Measurements from ENCODE around the gene PEAR1. TPM values are rescaled to one million over a fixed set of nuclear protein-coding genes. Genes with fewer than 3 reads are reported as not detected.

PEAR1 gene
- polyA plus RNA-seq, 4 donors = 0.22 to 6.5 (median 2.6) TPM

GRCh38 chr1:156857532-156857931 lies 36.0 kb upstream of the PEAR1 start:
- Histone ChIP-seq H3K4me3 (ENCODE audit: low read depth in 1 of 3, low read length in 3 of 3) (no peak overlapping the region), H3K27ac (ENCODE audit: low read depth in 1 of 3, low read length in 2 of 3) (no peak overlapping the region), H3K9me3 (ENCODE audit: control insufficient read depth in 2 of 2, insufficient read depth in 1 of 2, low read depth in 1 of 2, low read length in 1 of 2) (no peaks in the 10 kb centered on the region), H3K27me3 (ENCODE audit: control insufficient read depth in 3 of 3, insufficient read depth in 3 of 3, low read length in 3 of 3) (peaks cover 11 to 75% (median 23%) of the 10 kb centered on the region in 3 donors), H3K4me1 (ENCODE audit: control insufficient read depth in 3 of 3, insufficient read depth in 2 of 3, low read depth in 1 of 3, low read length in 2 of 3) (peaks cover 0 to 15% (median 2%) of the 10 kb centered on the region in 3 donors), H3K36me3 (ENCODE audit: control insufficient read depth in 3 of 3, insufficient read depth in 2 of 3, low read depth in 1 of 3, low read length in 3 of 3) (no peaks in the 10 kb centered on the region)
- 46 to 74% (median 64%) methylated on average over 3 of the region's 3 CpGs for WGBS, 3 donors
- DNase-seq = no peak
- no peak for FAIRE-seq

GRCh38 chr1:156858555-156858956 lies 35.0 kb upstream of the PEAR1 start:
- Histone ChIP-seq H3K9me3 (ENCODE audit: control insufficient read depth in 2 of 2, insufficient read depth in 1 of 2, low read depth in 1 of 2, low read length in 1 of 2) (no peaks in the 10 kb centered on the region), H3K27ac (ENCODE audit: low read depth in 1 of 3, low read length in 2 of 3) (no peak overlapping the region), H3K4me1 (ENCODE audit: control insufficient read depth in 3 of 3, insufficient read depth in 2 of 3, low read depth in 1 of 3, low read length in 2 of 3) (peaks cover 0 to 15% (median 2%) of the 10 kb centered on the region in 3 donors), H3K27me3 (ENCODE audit: control insufficient read depth in 3 of 3, insufficient read depth in 3 of 3, low read length in 3 of 3) (peaks cover 11 to 77% (median 26%) of the 10 kb centered on the region in 3 donors), H3K4me3 (ENCODE audit: low read depth in 1 of 3, low read length in 3 of 3) (no peak overlapping the region), H3K36me3 (ENCODE audit: control insufficient read depth in 3 of 3, insufficient read depth in 2 of 3, low read depth in 1 of 3, low read length in 3 of 3) (no peaks in the 10 kb centered on the region)
- DNase-seq = no peak
- WGBS, 3 donors = 7 to 24% (median 23%) methylated on average over 5 of the region's 5 CpGs
- no peak for FAIRE-seq

- DNase-seq (peak in 1 of 2 donors; percentile 19), FAIRE-seq (no peak)
- Histone ChIP-seq H3K27me3 (ENCODE audit: control insufficient read depth in 3 of 3, insufficient read depth in 3 of 3, low read length in 3 of 3) (peaks cover 11 to 77% (median 26%) of the 10 kb centered on the region in 3 donors), H3K27ac (ENCODE audit: low read depth in 1 of 3, low read length in 2 of 3) (no peak within 1 kb of the TSS), H3K4me1 (ENCODE audit: control insufficient read depth in 3 of 3, insufficient read depth in 2 of 3, low read depth in 1 of 3, low read length in 2 of 3) (peaks cover 0 to 15% (median 2%) of the 10 kb centered on the region in 3 donors), H3K36me3 (ENCODE audit: control insufficient read depth in 3 of 3, insufficient read depth in 2 of 3, low read depth in 1 of 3, low read length in 3 of 3) (no peaks in the 10 kb centered on the region), H3K4me3 (ENCODE audit: low read depth in 1 of 3, low read length in 3 of 3) (peak within 1 kb of the TSS in 2 of 3 donors; percentile 22 to 39), H3K9me3 (ENCODE audit: control insufficient read depth in 2 of 2, insufficient read depth in 1 of 2, low read depth in 1 of 2, low read length in 1 of 2) (no peaks in the 10 kb centered on the region)
- 3 to 8% (median 5%) methylated on average over 33 to 39 of the region's 39 CpGs for WGBS, 3 donors
Observed at GRCh38 chr1:156858959-156859522, 34.5 kb upstream of the PEAR1 start, which contains the start of gene INSRR. Gene INSRR, minus strand, starts transcription at chr1:156859117. Its CDS starts 496 bp downstream, at chr1:156858621.

GRCh38 chr1:156859523-156860112 lies 33.9 kb upstream of the PEAR1 start:
- Histone ChIP-seq H3K27ac (ENCODE audit: low read depth in 1 of 3, low read length in 2 of 3) (no peak overlapping the region), H3K4me1 (ENCODE audit: control insufficient read depth in 3 of 3, insufficient read depth in 2 of 3, low read depth in 1 of 3, low read length in 2 of 3) (peaks cover 0 to 15% (median 2%) of the 10 kb centered on the region in 3 donors), H3K36me3 (ENCODE audit: control insufficient read depth in 3 of 3, insufficient read depth in 2 of 3, low read depth in 1 of 3, low read length in 3 of 3) (no peaks in the 10 kb centered on the region), H3K4me3 (ENCODE audit: low read depth in 1 of 3, low read length in 3 of 3) (peak overlapping the region in 2 of 3 donors; percentile 22 to 39), H3K27me3 (ENCODE audit: control insufficient read depth in 3 of 3, insufficient read depth in 3 of 3, low read length in 3 of 3) (peaks cover 11 to 81% (median 26%) of the 10 kb centered on the region in 3 donors), H3K9me3 (ENCODE audit: control insufficient read depth in 2 of 2, insufficient read depth in 1 of 2, low read depth in 1 of 2, low read length in 1 of 2) (no peaks in the 10 kb centered on the region)
- WGBS, 3 donors = 2 to 7% (median 3%) methylated on average over 29 to 33 of the region's 33 CpGs
- FAIRE-seq = no peak
- peak in 1 of 2 donors; percentile 41 for DNase-seq

GRCh38 chr1:156860113-156860627 lies 33.3 kb upstream of the PEAR1 start:
- Histone ChIP-seq H3K4me3 (ENCODE audit: low read depth in 1 of 3, low read length in 3 of 3) (peak overlapping the region in 2 of 3 donors; percentile 22 to 39), H3K4me1 (ENCODE audit: control insufficient read depth in 3 of 3, insufficient read depth in 2 of 3, low read depth in 1 of 3, low read length in 2 of 3) (peaks cover 0 to 15% (median 2%) of the 10 kb centered on the region in 3 donors), H3K27ac (ENCODE audit: low read depth in 1 of 3, low read length in 2 of 3) (no peak overlapping the region), H3K9me3 (ENCODE audit: control insufficient read depth in 2 of 2, insufficient read depth in 1 of 2, low read depth in 1 of 2, low read length in 1 of 2) (no peaks in the 10 kb centered on the region), H3K36me3 (ENCODE audit: control insufficient read depth in 3 of 3, insufficient read depth in 2 of 3, low read depth in 1 of 3, low read length in 3 of 3) (no peaks in the 10 kb centered on the region), H3K27me3 (ENCODE audit: control insufficient read depth in 3 of 3, insufficient read depth in 3 of 3, low read length in 3 of 3) (peaks cover 11 to 87% (median 26%) of the 10 kb centered on the region in 3 donors)
- DNase-seq (peak; percentile 22 to 66), FAIRE-seq (no peak)
- WGBS, 3 donors = 1 to 4% (median 3%) methylated on average over 35 of the region's 35 CpGs

- Histone ChIP-seq H3K36me3 (ENCODE audit: control insufficient read depth in 3 of 3, insufficient read depth in 2 of 3, low read depth in 1 of 3, low read length in 3 of 3) (no peaks in the 10 kb centered on the region), H3K9me3 (ENCODE audit: control insufficient read depth in 2 of 2, insufficient read depth in 1 of 2, low read depth in 1 of 2, low read length in 1 of 2) (no peaks in the 10 kb centered on the region), H3K4me3 (ENCODE audit: low read depth in 1 of 3, low read length in 3 of 3) (peak within 1 kb of the TSS in 2 of 3 donors; percentile 22 to 39), H3K27me3 (ENCODE audit: control insufficient read depth in 3 of 3, insufficient read depth in 3 of 3, low read length in 3 of 3) (peaks cover 11 to 93% (median 26%) of the 10 kb centered on the region in 3 donors), H3K27ac (ENCODE audit: low read depth in 1 of 3, low read length in 2 of 3) (no peak within 1 kb of the TSS), H3K4me1 (ENCODE audit: control insufficient read depth in 3 of 3, insufficient read depth in 2 of 3, low read depth in 1 of 3, low read length in 2 of 3) (peaks cover 0 to 15% (median 2%) of the 10 kb centered on the region in 3 donors)
- WGBS, 3 donors = 3 to 7% (median 4%) methylated on average over 56 to 68 of the region's 69 CpGs
- DNase-seq (peak; percentile 8 to 39), FAIRE-seq (no peak)
Observed at GRCh38 chr1:156860628-156861423, 32.7 kb upstream of the PEAR1 start, which contains the start of gene NTRK1. Gene NTRK1, plus strand, starts transcription at chr1:156860865. Its CDS starts 70 bp downstream, at chr1:156860935.

GRCh38 chr1:156862584-156862983 lies 30.9 kb upstream of the PEAR1 start:
- Histone ChIP-seq H3K9me3 (ENCODE audit: control insufficient read depth in 2 of 2, insufficient read depth in 1 of 2, low read depth in 1 of 2, low read length in 1 of 2) (no peaks in the 10 kb centered on the region), H3K36me3 (ENCODE audit: control insufficient read depth in 3 of 3, insufficient read depth in 2 of 3, low read depth in 1 of 3, low read length in 3 of 3) (no peaks in the 10 kb centered on the region), H3K4me3 (ENCODE audit: low read depth in 1 of 3, low read length in 3 of 3) (no peak overlapping the region), H3K27ac (ENCODE audit: low read depth in 1 of 3, low read length in 2 of 3) (no peak overlapping the region), H3K27me3 (ENCODE audit: control insufficient read depth in 3 of 3, insufficient read depth in 3 of 3, low read length in 3 of 3) (peaks cover 11 to 94% (median 23%) of the 10 kb centered on the region in 3 donors), H3K4me1 (ENCODE audit: control insufficient read depth in 3 of 3, insufficient read depth in 2 of 3, low read depth in 1 of 3, low read length in 2 of 3) (peaks cover 0 to 15% (median 2%) of the 10 kb centered on the region in 3 donors)
- DNase-seq = no peak
- WGBS, 3 donors = 67 to 79% (median 70%) methylated on average over 6 of the region's 6 CpGs
- no peak for FAIRE-seq
